ENCODE data around the gene ADGRG6.
"Not testable (repeated sequence)": the region's sequence is repeated elsewhere in the genome, so short reads cannot be mapped to it uniquely, and the experiment has no call there.

The ADGRG6 gene

GRCh38 chr6:142452993-142453392 lies 151.2 kb downstream of the ADGRG6 start:
- no peak for TF ChIP-seq CTCF (IDR thresholded peaks at IDR 0.05)
- Mint-ChIP-seq H3K27ac (no peak overlapping the region), H3K9me3 (no peaks in the 10 kb centered on the region), H3K4me1 (no peaks in the 10 kb centered on the region), H3K36me3 (ENCODE audit: low read depth) (no peaks in the 10 kb centered on the region), H3K27me3 (ENCODE audit: low read depth, poor library complexity) (no peaks in the 10 kb centered on the region), H3K4me3 (no peak overlapping the region)
- no peak for DNase-seq

- not testable (repeated sequence) for H3K4me1 Mint-ChIP-seq; H3K27me3 Mint-ChIP-seq (ENCODE audit: low read depth, poor library complexity); H3K9me3 Mint-ChIP-seq; H3K4me3 Mint-ChIP-seq; DNase-seq; H3K27ac Mint-ChIP-seq; H3K36me3 Mint-ChIP-seq (ENCODE audit: low read depth)
These were observed 152.4 kb downstream of the ADGRG6 start for GRCh38 chr6:142454196-142454595.

GRCh38 chr6:142454848-142455247 lies 153.0 kb downstream of the ADGRG6 start:
- not testable (repeated sequence) for H3K27me3 Mint-ChIP-seq (ENCODE audit: low read depth, poor library complexity); H3K36me3 Mint-ChIP-seq (ENCODE audit: low read depth)

GRCh38 chr6:142455957-142456589 lies 154.3 kb downstream of the ADGRG6 start:
- no peak for TF ChIP-seq CTCF (IDR thresholded peaks at IDR 0.05)
- Mint-ChIP-seq H3K9me3 (no peaks in the 10 kb centered on the region), H3K27me3 (ENCODE audit: low read depth, poor library complexity) (no peaks in the 10 kb centered on the region), H3K27ac (no peak overlapping the region), H3K4me3 (no peak overlapping the region), H3K36me3 (ENCODE audit: low read depth) (no peaks in the 10 kb centered on the region), H3K4me1 (no peaks in the 10 kb centered on the region)
- no peak for DNase-seq

More at GRCh38 chr6:142454848-142455247, 153.0 kb downstream of the ADGRG6 start:
- not testable (repeated sequence) for H3K27ac Mint-ChIP-seq, H3K4me3 Mint-ChIP-seq, H3K4me1 Mint-ChIP-seq, DNase-seq, H3K9me3 Mint-ChIP-seq

GRCh38 chr6:142457638-142458406 lies 156.0 kb downstream of the ADGRG6 start:
- Mint-ChIP-seq H3K27me3 (ENCODE audit: low read depth, poor library complexity) (no peaks in the 10 kb centered on the region), H3K4me1 (no peaks in the 10 kb centered on the region), H3K27ac (no peak overlapping the region), H3K36me3 (ENCODE audit: low read depth) (no peaks in the 10 kb centered on the region), H3K9me3 (peaks cover 3% of the 10 kb centered on the region), H3K4me3 (no peak overlapping the region)
- DNase-seq = no peak
- no peak for TF ChIP-seq CTCF (IDR thresholded peaks at IDR 0.05)

- DNase-seq = no peak
- no peak for TF ChIP-seq CTCF (IDR thresholded peaks at IDR 0.05)
- H3K36me3 Mint-ChIP-seq (ENCODE audit: low read depth) = no peaks in the 10 kb centered on the region
- H3K27me3 Mint-ChIP-seq (ENCODE audit: low read depth, poor library complexity) = peaks cover 3% of the 10 kb centered on the region
- H3K9me3 Mint-ChIP-seq = peaks cover 8% of the 10 kb centered on the region
- H3K4me1 Mint-ChIP-seq = no peaks in the 10 kb centered on the region
- H3K27ac Mint-ChIP-seq = no peak overlapping the region
- no peak overlapping the region for H3K4me3 Mint-ChIP-seq
These were observed 157.0 kb downstream of the ADGRG6 start for GRCh38 chr6:142458836-142459235.

- Mint-ChIP-seq H3K4me3 (no peak overlapping the region), H3K36me3 (ENCODE audit: low read depth) (no peaks in the 10 kb centered on the region), H3K9me3 (peaks cover 8% of the 10 kb centered on the region), H3K27ac (no peak overlapping the region), H3K27me3 (ENCODE audit: low read depth, poor library complexity) (peaks cover 3% of the 10 kb centered on the region), H3K4me1 (no peaks in the 10 kb centered on the region)
- DNase-seq = no peak
- TF ChIP-seq CTCF (IDR thresholded peaks at IDR 0.05) = no peak
These were observed 157.5 kb downstream of the ADGRG6 start for GRCh38 chr6:142459271-142459670.
